ENCODE data around the gene MYO1G.
"Not testable (repeated sequence)": the region's sequence is repeated elsewhere in the genome, so short reads cannot be mapped to it uniquely, and the experiment has no call there.

Gene MYO1G

GRCh38 chr7:44978511-44979366 is at the start of gene MYO1G:
Gene MYO1G, minus strand, starts transcription at chr7:44979015. Its CDS starts 54 bp downstream, at chr7:44978961.
- DNase-seq (ENCODE audit: low read depth in 2 of 2) = peak; percentile 84 to 85

GRCh38 chr7:45028138-45028919 is 49.5 kb upstream of the MYO1G start:
- DNase-seq (ENCODE audit: low read depth in 2 of 2) = no peak

- DNase-seq (ENCODE audit: low read depth in 2 of 2) = no peak
Measured at GRCh38 chr7:45027774-45028114, 48.9 kb upstream of the MYO1G start.

GRCh38 chr7:45026984-45027773 is 48.4 kb upstream of the MYO1G start:
- no peak for DNase-seq (ENCODE audit: low read depth in 2 of 2)

- DNase-seq (ENCODE audit: low read depth in 2 of 2) = no peak
Measured at GRCh38 chr7:45026013-45026412, 47.2 kb upstream of the MYO1G start.

- not testable (repeated sequence) for DNase-seq (ENCODE audit: low read depth in 2 of 2)
Measured at GRCh38 chr7:45025473-45025872, 46.7 kb upstream of the MYO1G start.

- DNase-seq (ENCODE audit: low read depth in 2 of 2) = no peak
Measured at GRCh38 chr7:45024126-45024744, 45.4 kb upstream of the MYO1G start.

GRCh38 chr7:45021604-45022296 is 42.9 kb upstream of the MYO1G start:
- no peak for DNase-seq (ENCODE audit: low read depth in 2 of 2)

GRCh38 chr7:45020915-45021314 is 42.1 kb upstream of the MYO1G start:
- no peak for DNase-seq (ENCODE audit: low read depth in 2 of 2)

- DNase-seq (ENCODE audit: low read depth in 2 of 2) = no peak
Measured at GRCh38 chr7:45017253-45017652, 38.4 kb upstream of the MYO1G start.

GRCh38 chr7:45015313-45015712 is 36.5 kb upstream of the MYO1G start:
- DNase-seq (ENCODE audit: low read depth in 2 of 2) = no peak

GRCh38 chr7:45013465-45013967 is 34.7 kb upstream of the MYO1G start:
- DNase-seq (ENCODE audit: low read depth in 2 of 2) = no peak

- no peak for DNase-seq (ENCODE audit: low read depth in 2 of 2)
Measured at GRCh38 chr7:45007571-45008328, 28.9 kb upstream of the MYO1G start.

- DNase-seq (ENCODE audit: low read depth in 2 of 2) = no peak
Measured at GRCh38 chr7:45007106-45007505, 28.3 kb upstream of the MYO1G start.

- no peak for DNase-seq (ENCODE audit: low read depth in 2 of 2)
Measured at GRCh38 chr7:45003789-45004188, 25.0 kb upstream of the MYO1G start.

- no peak for DNase-seq (ENCODE audit: low read depth in 2 of 2)
Measured at GRCh38 chr7:45001826-45002225, 23.0 kb upstream of the MYO1G start.

- DNase-seq (ENCODE audit: low read depth in 2 of 2) = peak in 1 of 2 donors; percentile 58
Measured at GRCh38 chr7:45001138-45001694, 22.4 kb upstream of the MYO1G start.

GRCh38 chr7:45000093-45001032 is 21.5 kb upstream of the MYO1G start, which contains the start of gene CCM2:
Gene CCM2, plus strand, starts transcription at chr7:45000201. Its CDS starts 133 bp downstream, at chr7:45000334.
- no peak for DNase-seq (ENCODE audit: low read depth in 2 of 2)

All from stimulated activated CD4-positive, alpha-beta T cell treated with anti-CD3 and anti-CD28 coated beads, Interleukin-15, amount 100 ng/mL, for 48 hours (primary cell).